Activated CD4-positive, alpha-beta T cell treated with anti-CD3 and anti-CD28 coated beads, Interleukin-2, amount 10 ng/mL, durations not matched to agents 7 days and 5 days (primary cell): ENCODE measurements around the gene FARP2. TPM values are rescaled to one million over a fixed set of nuclear protein-coding genes. Genes with fewer than 3 reads are reported as not detected.

Source experiments
- CTCF ChIA-PET: fragments of 350-600 bp; sonication (Branson Sonifier 250); formaldehyde crosslinking; loops from one replicate; lab custom pipeline; 2021; ENCODE audit warnings: antibody characterized with exemption; lab: Charles Lee
- POLR2A ChIA-PET: fragments of 350-600 bp; sonication (Branson Sonifier 250); formaldehyde crosslinking; loops from one replicate; lab custom pipeline; 2021; ENCODE audit warnings: antibody characterized with exemption; lab: Charles Lee
- DNase-seq: peaks from one replicate; pipeline ENCODE4 v3.0.0-alpha.2; 2020
- H3K27ac Mint-ChIP-seq: one replicate; pipeline ENCODE4 v1.8.0; 2021; ENCODE audit warnings: mild to moderate bottlenecking, moderate library complexity, mixed read lengths
- H3K27me3 Mint-ChIP-seq: one replicate; pipeline ENCODE4 v1.8.0; 2021; ENCODE audit warnings: mixed read lengths
- H3K36me3 Mint-ChIP-seq: one replicate; pipeline ENCODE4 v1.8.0; 2021; ENCODE audit warnings: low read depth, mixed read lengths
- H3K4me1 Mint-ChIP-seq: one replicate; pipeline ENCODE4 v1.8.0; 2021; ENCODE audit warnings: mixed read lengths
- H3K4me3 Mint-ChIP-seq: one replicate; pipeline ENCODE4 v1.8.0; 2021; ENCODE audit warnings: mild to moderate bottlenecking, moderate library complexity, mixed read lengths
- H3K9me3 Mint-ChIP-seq: one replicate; pipeline ENCODE4 v1.8.0; 2021; ENCODE audit warnings: mixed read lengths
- total RNA-seq, 2 experiments: library from RNA; stranded (reverse); gene quantifications; one replicate each; pipeline ENCODE4 v1.2.3, GENCODE V29; 2021

The FARP2 gene, protein sequence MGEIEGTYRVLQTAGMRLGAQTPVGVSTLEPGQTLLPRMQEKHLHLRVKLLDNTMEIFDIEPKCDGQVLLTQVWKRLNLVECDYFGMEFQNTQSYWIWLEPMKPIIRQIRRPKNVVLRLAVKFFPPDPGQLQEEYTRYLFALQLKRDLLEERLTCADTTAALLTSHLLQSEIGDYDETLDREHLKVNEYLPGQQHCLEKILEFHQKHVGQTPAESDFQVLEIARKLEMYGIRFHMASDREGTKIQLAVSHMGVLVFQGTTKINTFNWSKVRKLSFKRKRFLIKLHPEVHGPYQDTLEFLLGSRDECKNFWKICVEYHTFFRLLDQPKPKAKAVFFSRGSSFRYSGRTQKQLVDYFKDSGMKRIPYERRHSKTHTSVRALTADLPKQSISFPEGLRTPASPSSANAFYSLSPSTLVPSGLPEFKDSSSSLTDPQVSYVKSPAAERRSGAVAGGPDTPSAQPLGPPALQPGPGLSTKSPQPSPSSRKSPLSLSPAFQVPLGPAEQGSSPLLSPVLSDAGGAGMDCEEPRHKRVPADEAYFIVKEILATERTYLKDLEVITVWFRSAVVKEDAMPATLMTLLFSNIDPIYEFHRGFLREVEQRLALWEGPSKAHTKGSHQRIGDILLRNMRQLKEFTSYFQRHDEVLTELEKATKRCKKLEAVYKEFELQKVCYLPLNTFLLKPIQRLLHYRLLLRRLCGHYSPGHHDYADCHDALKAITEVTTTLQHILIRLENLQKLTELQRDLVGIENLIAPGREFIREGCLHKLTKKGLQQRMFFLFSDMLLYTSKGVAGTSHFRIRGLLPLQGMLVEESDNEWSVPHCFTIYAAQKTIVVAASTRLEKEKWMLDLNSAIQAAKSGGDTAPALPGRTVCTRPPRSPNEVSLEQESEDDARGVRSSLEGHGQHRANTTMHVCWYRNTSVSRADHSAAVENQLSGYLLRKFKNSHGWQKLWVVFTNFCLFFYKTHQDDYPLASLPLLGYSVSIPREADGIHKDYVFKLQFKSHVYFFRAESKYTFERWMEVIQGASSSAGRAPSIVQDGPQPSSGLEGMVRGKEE
- total RNA-seq, result 10 to 100 TPM; 18.2 to 18.4 TPM

GRCh38 chr2:241355983-241356870 lies at the start of gene FARP2:
Gene FARP2 (plus strand): TSS chr2:241356285. CDS start chr2:241373108, 16,823 bp downstream.
- Mint-ChIP-seq H3K4me3 (peak within 1 kb of the TSS; percentile 75), H3K4me1 (peaks cover 40% of the 10 kb centered on the region), H3K9me3 (no peaks in the 10 kb centered on the region), H3K27ac (peak within 1 kb of the TSS; percentile 95), H3K36me3 (peaks cover 24% of the 10 kb centered on the region), H3K27me3 (no peaks in the 10 kb centered on the region)
- ChIA-PET CTCF (interaction anchor here (0.6 kb wide), 1 partner anchor 327 kb away, joined by 4 read pairs; no protein-coding TSS in a partner anchor), POLR2A (no interaction called here)
- peak; percentile 97 for DNase-seq

DNA sequence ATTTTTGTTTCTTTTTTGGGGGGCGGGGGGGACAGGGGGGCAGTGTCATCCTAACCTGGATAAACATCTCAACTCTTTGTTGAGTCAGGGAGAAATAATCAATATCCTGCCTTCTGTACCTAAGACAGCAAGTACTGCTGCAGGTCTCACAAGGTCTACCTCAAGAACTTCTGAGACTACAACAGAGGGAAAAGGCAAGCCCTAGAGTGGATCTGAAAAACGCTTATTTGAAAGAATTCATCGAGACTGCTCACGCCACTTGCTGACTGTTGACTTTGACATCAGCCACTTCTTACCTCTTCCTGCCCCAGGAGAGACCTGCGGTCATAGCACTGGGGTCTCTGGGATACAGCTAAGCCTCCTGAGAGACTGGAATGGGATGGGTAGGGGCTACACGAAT lies 49.0 kb upstream of the FARP2 start:
- peaks cover 16% of the 10 kb centered on the region for H3K36me3 Mint-ChIP-seq

DNA sequence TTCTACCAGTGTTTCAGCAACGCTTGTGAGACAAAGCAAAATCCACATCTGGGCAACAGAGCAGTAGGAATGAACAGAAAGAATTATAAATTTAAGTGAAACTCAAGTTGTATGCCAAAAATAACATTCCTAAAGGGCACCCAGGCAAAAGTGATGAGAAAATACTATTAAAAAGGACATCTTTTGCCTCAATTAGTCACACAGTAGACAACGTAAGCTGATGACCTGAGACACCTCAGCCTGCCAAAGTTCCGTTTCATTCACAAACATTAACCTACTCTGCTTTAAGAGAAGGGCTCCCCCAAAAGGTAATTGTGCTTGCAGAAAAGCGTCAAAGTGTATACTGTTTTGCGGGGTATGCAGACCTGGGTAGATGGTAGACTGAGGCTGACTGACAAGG lies 47.8 kb upstream of the FARP2 start:
- H3K36me3 Mint-ChIP-seq, result peaks cover 21% of the 10 kb centered on the region
- CTCF ChIA-PET, result no interaction called here
- H3K27ac Mint-ChIP-seq, result peak overlapping the region; percentile 38
- H3K4me1 Mint-ChIP-seq, result peaks cover 75% of the 10 kb centered on the region
- POLR2A ChIA-PET, result no interaction called here
- no peak for DNase-seq
- H3K27me3 Mint-ChIP-seq, result no peaks in the 10 kb centered on the region
- no peak overlapping the region for H3K4me3 Mint-ChIP-seq
- no peaks in the 10 kb centered on the region for H3K9me3 Mint-ChIP-seq

More for the DNA sequence above, 49.0 kb upstream of the FARP2 start:
- DNase-seq, result no peak
- POLR2A ChIA-PET, result interaction anchor here (0.6 kb wide), 1 partner anchor 534 kb away, joined by 3 read pairs; no protein-coding TSS in a partner anchor
- no peaks in the 10 kb centered on the region for H3K9me3 Mint-ChIP-seq
- no peak overlapping the region for H3K27ac Mint-ChIP-seq
- peaks cover 73% of the 10 kb centered on the region for H3K4me1 Mint-ChIP-seq
- H3K4me3 Mint-ChIP-seq, result no peak overlapping the region
- CTCF ChIA-PET, result interaction anchor here (0.6 kb wide), 2 partner anchors 9 to 10 kb away, joined by 4 to 5 read pairs; no protein-coding TSS in a partner anchor
- no peaks in the 10 kb centered on the region for H3K27me3 Mint-ChIP-seq

- POLR2A ChIA-PET, result no interaction called here
- DNase-seq, result no peak
- Mint-ChIP-seq H3K36me3 (peaks cover 24% of the 10 kb centered on the region), H3K27ac (peak overlapping the region; percentile 86), H3K9me3 (no peaks in the 10 kb centered on the region), H3K27me3 (no peaks in the 10 kb centered on the region), H3K4me1 (peaks cover 80% of the 10 kb centered on the region), H3K4me3 (peak overlapping the region; percentile 37)
- CTCF ChIA-PET, result no interaction called here
Measured at GRCh38 chr2:241308832-241309500, 47.1 kb upstream of the FARP2 start.

DNA sequence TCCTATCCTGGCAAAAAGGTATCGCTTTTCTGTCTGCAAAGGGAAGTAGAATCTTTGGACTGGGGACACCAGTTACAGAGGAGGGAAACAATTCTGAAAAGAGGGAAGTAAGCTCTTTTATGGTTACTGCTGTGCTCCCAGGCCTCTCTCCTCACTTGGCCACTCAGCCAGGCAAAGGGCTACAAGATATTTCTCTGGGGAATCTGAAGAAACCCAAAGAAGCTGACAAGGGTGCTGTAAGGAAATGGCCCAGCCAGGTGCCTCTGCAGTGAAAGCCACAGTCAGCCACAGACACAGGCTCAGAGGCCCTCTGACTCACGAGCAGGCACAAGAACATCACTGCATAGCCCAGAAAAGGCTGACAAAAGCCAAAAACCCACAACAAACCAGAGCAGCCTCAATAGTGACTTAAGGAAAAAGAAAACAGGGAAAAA lies 46.4 kb upstream of the FARP2 start:
- Mint-ChIP-seq H3K4me3 (peak overlapping the region; percentile 37), H3K9me3 (no peaks in the 10 kb centered on the region)

DNA sequence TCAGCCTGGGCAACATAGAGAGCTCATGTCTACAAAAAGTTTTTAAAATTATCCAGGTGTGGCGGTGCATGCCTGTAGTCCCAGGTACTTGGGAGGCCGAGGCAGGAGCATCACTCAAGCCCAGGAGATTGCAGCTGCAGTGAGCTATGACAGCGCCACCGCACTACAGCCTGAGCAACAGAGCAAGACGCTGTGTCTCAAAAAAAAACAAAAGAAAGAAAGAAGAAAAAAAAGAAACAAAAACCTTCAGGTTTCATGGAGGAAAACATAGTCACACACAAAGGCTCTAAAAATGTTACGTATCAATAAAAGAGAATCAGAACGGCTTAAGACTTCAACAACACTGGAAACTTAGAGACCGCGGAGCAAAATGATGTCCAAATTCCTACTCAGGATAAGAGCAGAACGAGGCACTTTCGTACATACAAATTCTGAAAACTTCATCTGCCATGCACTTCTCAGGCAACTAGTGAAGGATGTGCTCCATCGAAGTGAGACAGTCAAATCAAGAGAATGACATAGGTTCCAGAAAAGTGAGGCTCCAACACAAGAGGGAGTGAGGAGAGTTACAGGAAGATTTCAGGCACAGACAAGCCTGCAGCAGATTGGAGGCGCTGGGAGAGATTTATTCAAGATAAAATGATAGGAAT lies 45.0 kb upstream of the FARP2 start:
- Mint-ChIP-seq H3K4me3 (no peak overlapping the region), H3K27ac (peak overlapping the region; percentile 60), H3K9me3 (no peaks in the 10 kb centered on the region), H3K4me1 (peaks cover 71% of the 10 kb centered on the region), H3K27me3 (no peaks in the 10 kb centered on the region), H3K36me3 (peaks cover 24% of the 10 kb centered on the region)
- ChIA-PET CTCF (no interaction called here), POLR2A (no interaction called here)
- no peak for DNase-seq

More for the DNA sequence above, 46.4 kb upstream of the FARP2 start:
- Mint-ChIP-seq H3K4me1 (peaks cover 80% of the 10 kb centered on the region), H3K27ac (peak overlapping the region; percentile 86), H3K27me3 (no peaks in the 10 kb centered on the region), H3K36me3 (peaks cover 24% of the 10 kb centered on the region)
- peak; percentile 78 for DNase-seq
- POLR2A ChIA-PET, result no interaction called here
- CTCF ChIA-PET, result no interaction called here

DNA sequence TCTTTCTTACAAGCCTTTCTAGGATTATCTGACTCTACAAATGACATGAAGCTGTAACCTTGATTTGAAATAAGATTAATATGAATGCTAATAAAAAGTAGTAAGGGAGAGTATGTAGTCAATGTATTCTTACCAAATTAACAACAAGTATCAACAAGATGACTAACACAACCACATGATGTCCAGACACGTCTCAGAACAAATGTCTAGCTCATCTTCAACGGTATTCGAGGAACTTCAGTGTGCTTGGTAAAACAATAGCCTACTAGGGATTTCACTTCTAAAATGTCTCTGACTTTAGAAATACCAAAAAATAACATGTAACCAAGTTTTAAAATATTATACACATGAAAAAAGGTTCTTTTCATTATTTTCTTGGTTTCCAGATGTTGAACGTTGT lies 44.0 kb upstream of the FARP2 start:
- H3K36me3 Mint-ChIP-seq, result peaks cover 32% of the 10 kb centered on the region
- no peak overlapping the region for H3K27ac Mint-ChIP-seq

DNA sequence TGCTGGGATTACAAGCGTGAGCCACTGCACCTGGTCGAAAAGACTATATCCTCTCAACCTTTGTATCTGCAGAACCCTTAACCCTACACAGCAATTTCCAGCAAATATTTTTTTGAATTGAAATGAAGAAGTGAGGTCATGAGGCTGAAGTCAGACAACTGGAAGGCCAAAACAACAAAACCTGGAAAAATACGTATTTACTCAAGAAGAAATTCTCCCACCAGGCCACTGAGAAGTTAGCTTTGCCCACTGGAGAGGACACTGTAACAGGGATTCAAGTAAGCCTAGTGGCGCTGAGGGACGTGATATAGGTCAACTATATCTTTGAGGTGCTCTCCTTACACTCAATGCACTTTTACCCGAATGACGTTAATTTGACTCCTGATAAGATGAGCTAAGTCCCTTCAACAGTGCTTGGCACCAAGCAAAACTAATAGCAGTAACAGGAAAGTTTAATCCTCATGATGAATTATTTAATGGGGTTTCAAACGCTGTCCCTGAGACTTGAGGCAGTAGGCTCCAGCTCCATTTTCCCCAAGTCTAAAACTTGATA lies 42.5 kb upstream of the FARP2 start:
- peaks cover 37% of the 10 kb centered on the region for H3K36me3 Mint-ChIP-seq
- H3K9me3 Mint-ChIP-seq, result no peaks in the 10 kb centered on the region
- H3K27me3 Mint-ChIP-seq, result no peaks in the 10 kb centered on the region
- H3K4me3 Mint-ChIP-seq, result peak overlapping the region; percentile 89
- DNase-seq, result no peak
- ChIA-PET CTCF (interaction anchor here (0.9 to 1.8 kb wide), 3 partner anchors 10 to 40 kb away, joined by 3 to 6 read pairs (median 5); no protein-coding TSS in a partner anchor), POLR2A (no interaction called here)
- peak overlapping the region; percentile 98 for H3K27ac Mint-ChIP-seq
- H3K4me1 Mint-ChIP-seq, result peaks cover 76% of the 10 kb centered on the region

More for the DNA sequence above, 44.0 kb upstream of the FARP2 start:
- Mint-ChIP-seq H3K9me3 (no peaks in the 10 kb centered on the region), H3K4me3 (no peak overlapping the region), H3K4me1 (peaks cover 74% of the 10 kb centered on the region), H3K27me3 (no peaks in the 10 kb centered on the region)
- POLR2A ChIA-PET, result no interaction called here
- no peak for DNase-seq
- CTCF ChIA-PET, result no interaction called here

DNA sequence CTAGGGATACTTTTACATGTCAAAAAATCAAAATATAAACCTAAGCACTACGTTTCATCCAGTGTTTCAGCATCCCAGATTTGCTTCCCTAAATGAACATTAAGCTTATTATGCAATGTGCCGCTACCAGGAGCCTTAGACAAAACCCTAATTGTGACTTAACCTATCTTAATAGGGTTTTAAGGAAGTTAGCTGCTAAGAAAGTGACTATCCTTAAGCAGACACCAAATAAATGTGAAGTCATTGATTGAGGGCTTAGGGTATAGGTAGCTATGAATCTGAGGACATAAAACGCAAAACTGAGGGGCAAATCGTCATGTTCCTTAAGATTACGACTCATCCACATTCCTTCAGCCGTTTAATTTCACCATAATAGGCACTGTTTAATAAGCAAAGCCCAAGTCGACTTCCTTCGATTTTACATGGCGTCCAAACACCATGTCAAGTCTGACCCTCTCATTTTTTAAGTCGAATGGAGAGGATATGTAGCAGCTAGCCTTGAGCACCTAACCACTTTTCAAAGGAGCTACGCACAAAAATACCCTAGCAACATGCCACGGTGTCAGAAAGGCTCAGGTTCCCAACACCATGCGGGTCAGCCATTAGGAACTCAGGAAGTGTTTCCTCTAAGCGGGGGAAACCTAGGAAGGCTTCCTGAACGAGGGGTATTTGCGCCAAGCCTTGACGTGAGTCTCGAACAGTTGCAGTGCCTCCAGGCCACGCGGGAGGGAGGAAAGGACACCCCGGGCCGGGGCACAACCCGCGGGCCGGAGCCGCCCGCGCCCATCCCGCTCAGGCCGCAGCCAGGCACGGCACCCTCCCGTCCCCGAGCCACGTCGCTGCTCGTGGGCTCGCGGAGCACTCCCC lies 41.6 kb upstream of the FARP2 start:
- no peaks in the 10 kb centered on the region for H3K27me3 Mint-ChIP-seq
- H3K4me1 Mint-ChIP-seq, result peaks cover 73% of the 10 kb centered on the region
- H3K27ac Mint-ChIP-seq, result peak overlapping the region; percentile 98
- no peak for DNase-seq
- ChIA-PET POLR2A (interaction anchor here (0.6 kb wide), 1 partner anchor 15 kb away, joined by 3 read pairs; no protein-coding TSS in a partner anchor), CTCF (interaction anchor here (0.9 to 1.8 kb wide), 4 partner anchors 11 to 41 kb away, joined by 3 to 6 read pairs (median 4); no protein-coding TSS in a partner anchor)
- peaks cover 35% of the 10 kb centered on the region for H3K36me3 Mint-ChIP-seq
- H3K4me3 Mint-ChIP-seq, result peak overlapping the region; percentile 89
- H3K9me3 Mint-ChIP-seq, result no peaks in the 10 kb centered on the region
